ENCODE measurements around the gene EGFR. TPM values are rescaled to one million over a fixed set of nuclear protein-coding genes. Genes with fewer than 3 reads are reported as not detected.

The EGFR gene
- total RNA-seq, 1 experiment from 2014 or later, result 50.0 TPM

DNA sequence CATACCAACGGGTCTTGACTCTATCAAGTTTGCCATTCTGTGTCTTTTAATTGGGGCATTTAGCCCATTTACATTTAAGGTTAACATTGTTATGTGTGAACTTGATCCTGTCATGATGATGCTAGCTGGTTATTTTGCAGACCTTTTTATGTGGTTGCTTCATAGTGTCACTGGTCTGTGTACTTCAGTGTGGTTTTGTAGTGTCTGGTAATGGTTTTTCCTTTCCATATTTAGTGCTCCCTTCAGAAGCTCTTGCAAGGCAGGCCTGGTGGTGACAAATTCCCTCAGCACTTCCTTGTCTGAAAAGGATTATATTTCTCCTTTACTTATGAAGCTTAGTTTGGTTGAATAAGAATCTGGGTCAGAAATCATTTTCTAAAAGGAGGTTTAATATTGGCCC lies 211.2 kb downstream of the EGFR start:
- Histone ChIP-seq H3F3A (ENCODE audit: low read length, unreplicated experiment) (no peaks in the 10 kb centered on the region), H2AFZ (ENCODE audit: low read length) (no peak overlapping the region), H3K79me2 (ENCODE audit: low read length) (no peaks in the 10 kb centered on the region), H3K9me2 (replicated peaks; ENCODE audit: low read length) (no peaks in the 10 kb centered on the region), H3K9ac (ENCODE audit: low read length) (no peak overlapping the region), H3K9me3 (ENCODE audit: low read length) (no peaks in the 10 kb centered on the region), H3K4me1 (ENCODE audit: insufficient read depth, low read length) (no peaks in the 10 kb centered on the region), H3K27me3 (ENCODE audit: low read length) (no peaks in the 10 kb centered on the region), H3K4me3 (ENCODE audit: low read length) (no peak overlapping the region), H3K36me3 (ENCODE audit: low read depth, low read length) (no peaks in the 10 kb centered on the region), H3K4me2 (ENCODE audit: low read length) (no peak overlapping the region), H4K20me1 (ENCODE audit: low read length) (no peaks in the 10 kb centered on the region), H3K27ac (ENCODE audit: low read length) (no peak overlapping the region)
- ATAC-seq (no peak), DNase-seq (no peak)
- no TSS peak for BruUV-seq (replicated peaks)
- TF ChIP-seq, protein P1, sequence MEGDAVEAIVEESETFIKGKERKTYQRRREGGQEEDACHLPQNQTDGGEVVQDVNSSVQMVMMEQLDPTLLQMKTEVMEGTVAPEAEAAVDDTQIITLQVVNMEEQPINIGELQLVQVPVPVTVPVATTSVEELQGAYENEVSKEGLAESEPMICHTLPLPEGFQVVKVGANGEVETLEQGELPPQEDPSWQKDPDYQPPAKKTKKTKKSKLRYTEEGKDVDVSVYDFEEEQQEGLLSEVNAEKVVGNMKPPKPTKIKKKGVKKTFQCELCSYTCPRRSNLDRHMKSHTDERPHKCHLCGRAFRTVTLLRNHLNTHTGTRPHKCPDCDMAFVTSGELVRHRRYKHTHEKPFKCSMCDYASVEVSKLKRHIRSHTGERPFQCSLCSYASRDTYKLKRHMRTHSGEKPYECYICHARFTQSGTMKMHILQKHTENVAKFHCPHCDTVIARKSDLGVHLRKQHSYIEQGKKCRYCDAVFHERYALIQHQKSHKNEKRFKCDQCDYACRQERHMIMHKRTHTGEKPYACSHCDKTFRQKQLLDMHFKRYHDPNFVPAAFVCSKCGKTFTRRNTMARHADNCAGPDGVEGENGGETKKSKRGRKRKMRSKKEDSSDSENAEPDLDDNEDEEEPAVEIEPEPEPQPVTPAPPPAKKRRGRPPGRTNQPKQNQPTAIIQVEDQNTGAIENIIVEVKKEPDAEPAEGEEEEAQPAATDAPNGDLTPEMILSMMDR (conservative IDR thresholded peaks at IDR 0.05; ENCODE audit: low read depth, low read length), result no peak
- TF ChIP-seq EZH2 (IDR thresholded peaks at IDR 0.05; ENCODE audit: low read length, unreplicated experiment) (no peak), EZH2phosphoT487 (IDR thresholded peaks at IDR 0.05; ENCODE audit: borderline replicate concordance, low read length) (no peak)
- ChIA-PET POLR2A (ENCODE audit: unreplicated experiment) (no interaction called here), CTCF (no interaction called here)
- intact Hi-C loops (cut with micrococcal nuclease), result no loop called here

DNA sequence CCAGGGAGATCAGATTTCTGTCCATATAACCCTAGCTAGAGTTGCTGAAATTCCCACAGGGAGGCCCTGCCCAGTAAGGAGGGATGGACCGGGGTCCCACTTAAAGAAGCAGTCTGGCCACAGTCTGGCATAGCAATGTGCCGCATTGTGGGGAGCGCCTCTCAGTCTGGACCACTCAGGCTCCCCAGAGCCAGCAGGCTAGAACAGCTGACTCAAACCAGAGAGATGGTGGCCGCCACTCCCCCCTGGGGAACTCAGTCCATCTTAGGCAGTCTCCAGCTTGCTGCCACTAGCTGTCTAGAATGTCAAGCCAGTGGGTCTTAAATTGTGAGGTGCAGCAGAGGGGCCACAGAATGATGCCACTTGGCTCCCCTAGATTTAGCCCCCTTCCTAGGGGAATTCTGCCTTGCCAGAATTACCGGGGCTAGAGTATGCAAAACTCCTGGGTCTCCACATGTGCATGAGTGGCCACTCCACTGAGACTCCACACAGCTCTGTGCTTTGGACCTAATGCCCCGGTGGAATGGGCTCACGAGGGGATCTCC lies 213.0 kb downstream of the EGFR start:
- Histone ChIP-seq H4K20me1 (ENCODE audit: low read length) (no peaks in the 10 kb centered on the region), H3K4me1 (ENCODE audit: insufficient read depth, low read length) (no peaks in the 10 kb centered on the region), H3K27ac (ENCODE audit: low read length) (no peak overlapping the region), H3K36me3 (ENCODE audit: low read depth, low read length) (no peaks in the 10 kb centered on the region), H3K9me3 (ENCODE audit: low read length) (no peaks in the 10 kb centered on the region), H2AFZ (ENCODE audit: low read length) (no peak overlapping the region), H3K79me2 (ENCODE audit: low read length) (no peaks in the 10 kb centered on the region), H3K9ac (ENCODE audit: low read length) (no peak overlapping the region), H3F3A (ENCODE audit: low read length, unreplicated experiment) (no peaks in the 10 kb centered on the region), H3K9me2 (replicated peaks; ENCODE audit: low read length) (no peaks in the 10 kb centered on the region), H3K27me3 (ENCODE audit: low read length) (no peaks in the 10 kb centered on the region), H3K4me2 (ENCODE audit: low read length) (no peak overlapping the region), H3K4me3 (ENCODE audit: low read length) (no peak overlapping the region)
- BruUV-seq (replicated peaks), result no TSS peak
- ATAC-seq (no peak), DNase-seq (no peak)
- POLR2A ChIA-PET (ENCODE audit: unreplicated experiment), result no interaction called here
- intact Hi-C loops (cut with micrococcal nuclease), result no loop called here
- CTCF ChIA-PET, result no interaction called here
- TF ChIP-seq, protein P1 (conservative IDR thresholded peaks at IDR 0.05; ENCODE audit: low read depth, low read length), result no peak
- TF ChIP-seq EZH2phosphoT487 (IDR thresholded peaks at IDR 0.05; ENCODE audit: borderline replicate concordance, low read length), result no peak
- TF ChIP-seq EZH2 (IDR thresholded peaks at IDR 0.05; ENCODE audit: low read length, unreplicated experiment), result no peak

DNA sequence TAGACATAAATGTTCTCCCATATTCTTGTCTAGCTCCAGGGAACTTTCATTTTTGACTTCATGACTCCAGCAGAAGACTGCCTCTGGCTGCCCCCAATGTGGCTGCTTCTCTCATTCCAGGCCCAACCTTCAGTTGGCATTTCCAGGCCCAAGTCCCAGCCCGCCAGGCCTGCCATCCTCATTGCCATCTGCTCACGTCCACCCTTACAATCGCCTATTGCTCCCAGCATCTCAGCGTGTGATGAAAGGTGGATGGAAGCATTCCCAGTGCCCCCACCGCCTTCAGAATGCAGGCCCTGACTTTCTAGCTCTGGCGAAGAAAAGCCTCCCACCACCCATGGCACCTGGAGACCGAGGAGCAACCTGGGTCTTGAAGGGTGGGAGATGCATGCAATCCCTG lies 214.2 kb downstream of the EGFR start:
- ATAC-seq, result no peak

More for the DNA sequence above, 214.2 kb downstream of the EGFR start:
- Histone ChIP-seq H3K4me3 (ENCODE audit: low read length) (no peak overlapping the region), H2AFZ (ENCODE audit: low read length) (no peak overlapping the region), H3K9me3 (ENCODE audit: low read length) (no peaks in the 10 kb centered on the region), H3K36me3 (ENCODE audit: low read depth, low read length) (no peaks in the 10 kb centered on the region), H3F3A (ENCODE audit: low read length, unreplicated experiment) (no peaks in the 10 kb centered on the region), H4K20me1 (ENCODE audit: low read length) (no peaks in the 10 kb centered on the region), H3K79me2 (ENCODE audit: low read length) (no peaks in the 10 kb centered on the region), H3K27me3 (ENCODE audit: low read length) (no peaks in the 10 kb centered on the region), H3K4me2 (ENCODE audit: low read length) (no peak overlapping the region), H3K9me2 (replicated peaks; ENCODE audit: low read length) (no peaks in the 10 kb centered on the region), H3K9ac (ENCODE audit: low read length) (no peak overlapping the region), H3K27ac (ENCODE audit: low read length) (no peak overlapping the region), H3K4me1 (ENCODE audit: insufficient read depth, low read length) (no peaks in the 10 kb centered on the region)
- BruUV-seq (replicated peaks), result no TSS peak
- intact Hi-C loops (cut with micrococcal nuclease), result no loop called here
- no peak for DNase-seq
- CTCF ChIA-PET, result no interaction called here
- TF ChIP-seq EZH2 (IDR thresholded peaks at IDR 0.05; ENCODE audit: low read length, unreplicated experiment), result no peak
- TF ChIP-seq, protein P1 (conservative IDR thresholded peaks at IDR 0.05; ENCODE audit: low read depth, low read length), result no peak
- TF ChIP-seq EZH2phosphoT487 (IDR thresholded peaks at IDR 0.05; ENCODE audit: borderline replicate concordance, low read length), result no peak
- POLR2A ChIA-PET (ENCODE audit: unreplicated experiment), result no interaction called here
